NCI-H2029 (cell line): ENCODE data around the gene ATXN2.
"Not testable (repeated sequence)": the region's sequence is repeated elsewhere in the genome, so short reads cannot be mapped to it uniquely, and the experiment has no call there.

Experiments used
- DNase-seq: peaks from one replicate; lab custom pipeline; 2025; lab: John Stamatoyannopoulos, UW

ATXN2 gene

GRCh38 chr12:111404362-111405148 lies 194.6 kb downstream of the ATXN2 start:
- no peak for DNase-seq

- not testable (repeated sequence) for DNase-seq
These were observed 196.7 kb downstream of the ATXN2 start for GRCh38 chr12:111402490-111402824.
